ENCODE results near the gene HINT1. TPM values are rescaled to one million over a fixed set of nuclear protein-coding genes. Genes with fewer than 3 reads are reported as not detected.

HINT1 gene
- total RNA-seq, 1 experiment from 2014 or later: 249 TPM

- H3K9me3 Mint-ChIP-seq: no peaks in the 10 kb centered on the region
- Histone ChIP-seq H2BK20ac (ENCODE audit: low read depth, low read length, poor library complexity, severe bottlenecking) (no peak overlapping the region), H4K5ac (ENCODE audit: insufficient read length, low read depth, low read length) (no peak overlapping the region), H3K4me1 (ENCODE audit: insufficient read depth, low read length) (no peaks in the 10 kb centered on the region), H3K23ac (ENCODE audit: insufficient read length, low read depth, low read length) (no peak overlapping the region), H3K56ac (ENCODE audit: insufficient read length, low read depth, low read length) (no peak overlapping the region), H3K27ac (ENCODE audit: insufficient read length, low read depth, low read length) (no peak overlapping the region), H3K79me2 (ENCODE audit: insufficient read depth, low read length) (no peaks in the 10 kb centered on the region), H4K91ac (ENCODE audit: insufficient read length, low read depth, low read length) (no peak overlapping the region), H3K9ac (ENCODE audit: extremely low read depth, insufficient read length, low read length) (no peak overlapping the region), H3K18ac (ENCODE audit: insufficient read length, low read depth, low read length) (no peak overlapping the region), H4K8ac (replicated peaks; ENCODE audit: insufficient read length, low read depth, low read length) (no peak overlapping the region), H3K4me2 (ENCODE audit: insufficient read depth, insufficient read length, low read length) (no peak overlapping the region), H2AFZ (ENCODE audit: low read length) (no peak overlapping the region), H3K4ac (ENCODE audit: low read depth, low read length) (no peak overlapping the region), H2BK5ac (ENCODE audit: insufficient read length, low read length) (no peak overlapping the region), H2BK120ac (ENCODE audit: low read depth, low read length, poor library complexity, severe bottlenecking) (no peak overlapping the region), H3K9me3 (ENCODE audit: control insufficient read depth, low read depth, low read length) (no peaks in the 10 kb centered on the region), H3T11ph (ENCODE audit: low read length) (no peak overlapping the region), H2BK15ac (ENCODE audit: low read depth, low read length) (no peak overlapping the region), H2BK12ac (ENCODE audit: insufficient read length, low read depth, low read length) (no peak overlapping the region), H3K23me2 (ENCODE audit: insufficient read length, low read depth, low read length, poor library complexity, severe bottlenecking) (no peaks in the 10 kb centered on the region), H2AK5ac (ENCODE audit: insufficient read length, low read length) (no peak overlapping the region), H4K20me1 (ENCODE audit: control insufficient read depth, insufficient read depth, insufficient read length) (no peaks in the 10 kb centered on the region), H3K79me1 (ENCODE audit: insufficient read depth, low read depth, low read length, poor library complexity, severe bottlenecking) (no peaks in the 10 kb centered on the region), H3K27me3 (ENCODE audit: insufficient read depth, low read length) (no peaks in the 10 kb centered on the region), H3K14ac (ENCODE audit: insufficient read depth, low read length) (no peak overlapping the region; the same call in 1 of the 2 replicates)
- peak; percentile 36 for DNase-seq
- H3K27me3 Mint-ChIP-seq (ENCODE audit: low read depth): no peaks in the 10 kb centered on the region
- H3K36me3 Mint-ChIP-seq (ENCODE audit: insufficient read depth in 1 of 3, low read depth in 3 of 3): no peaks in the 10 kb centered on the region
- no CpG with 5 or more reads among the region's 13 CpGs for WGBS (ENCODE audit: extremely low coverage, insufficient read length, low lambda C conversion rate)
- H3K27ac Mint-ChIP-seq: no peak overlapping the region
- H3K4me3 Mint-ChIP-seq: no peak overlapping the region
- TF ChIP-seq CTCF (conservative IDR thresholded peaks at IDR 0.05): no peak
- H3K4me1 Mint-ChIP-seq: no peaks in the 10 kb centered on the region
Measured at GRCh38 chr5:131112424-131112823, 52.6 kb downstream of the HINT1 start.

All from H9 (cell line).